Activated CD8-positive, alpha-beta memory T cell treated with anti-CD3 and anti-CD28 coated beads, Interleukin-2, amount 10 ng/mL, durations not matched to agents 7 days and 5 days (primary cell): ENCODE measurements around the gene KLF18. TPM values are rescaled to one million over a fixed set of nuclear protein-coding genes. Genes with fewer than 3 reads are reported as not detected.

ENCODE experiments used
- ATAC-seq: fragments of 150-1000 bp; cut with Tn5 transposase; one replicate; pipeline ENCODE4 v1.10.0; 2021; ENCODE audit warnings: moderate library complexity
- CTCF ChIA-PET: fragments of 350-600 bp; sonication (Branson Sonifier 250); formaldehyde crosslinking; loops from one replicate; lab custom pipeline; 2021; ENCODE audit warnings: antibody characterized with exemption; lab: Charles Lee
- DNase-seq: peaks from one replicate; pipeline ENCODE4 v3.0.0-alpha.2; 2020
- H3K27ac Mint-ChIP-seq: one replicate; pipeline ENCODE4 v1.8.0; 2021; ENCODE audit warnings: mild to moderate bottlenecking, mixed read lengths
- H3K27me3 Mint-ChIP-seq: one replicate; pipeline ENCODE4 v1.8.0; 2021; ENCODE audit warnings: mixed read lengths
- H3K36me3 Mint-ChIP-seq: one replicate; pipeline ENCODE4 v1.8.0; 2021; ENCODE audit warnings: mild to moderate bottlenecking, mixed read lengths
- H3K4me1 Mint-ChIP-seq: one replicate; pipeline ENCODE4 v1.8.0; 2021; ENCODE audit warnings: mixed read lengths
- H3K4me3 Mint-ChIP-seq: one replicate; pipeline ENCODE4 v1.8.0; 2021; ENCODE audit warnings: mild to moderate bottlenecking, moderate library complexity, mixed read lengths
- H3K9me3 Mint-ChIP-seq: one replicate; pipeline ENCODE4 v1.8.0; 2022; ENCODE audit warnings: low read depth, mixed read lengths
- total RNA-seq, 2 experiments: library from RNA; stranded (reverse); gene quantifications; one replicate each; pipeline ENCODE4 v1.2.3, GENCODE V29; 2021

Gene KLF18
- total RNA-seq, result not detected

- Mint-ChIP-seq H3K36me3 (no peaks in the 10 kb centered on the region), H3K27me3 (no peaks in the 10 kb centered on the region), H3K27ac (no peak within 1 kb of the TSS), H3K4me1 (no peaks in the 10 kb centered on the region), H3K9me3 (peaks cover 6% of the 10 kb centered on the region), H3K4me3 (no peak within 1 kb of the TSS)
- no peak for ATAC-seq
- CTCF ChIA-PET, result no interaction called here
- DNase-seq, result no peak
These were observed at the start of gene KLF18 for GRCh38 chr1:44141531-44141930. KLF18 (minus strand) TSS chr1:44141631; CDS start chr1:44141631, 0 bp downstream.

DNA sequence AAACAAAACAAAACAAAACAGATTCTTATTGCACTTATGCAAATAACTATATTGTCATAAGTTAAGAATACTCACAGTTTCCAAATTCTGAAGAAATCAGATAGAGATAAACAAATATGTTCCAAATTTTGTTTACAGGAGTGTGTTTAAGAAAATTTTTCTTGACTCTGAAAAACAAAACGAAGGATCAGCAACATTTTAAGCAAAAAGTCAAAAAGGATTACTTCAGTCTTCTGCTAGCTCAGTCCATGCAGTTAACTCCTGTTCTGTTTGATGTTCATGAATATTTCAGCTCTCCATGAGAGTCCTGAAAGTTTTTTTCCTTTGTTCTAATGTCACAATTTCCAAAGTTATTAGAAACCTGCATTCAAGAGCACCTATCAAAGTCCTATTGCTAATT, 33.2 kb upstream of the KLF18 start:
- peaks cover 10% of the 10 kb centered on the region for H3K9me3 Mint-ChIP-seq
- H3K27me3 Mint-ChIP-seq, result peaks cover 17% of the 10 kb centered on the region
- H3K36me3 Mint-ChIP-seq, result peaks cover 6% of the 10 kb centered on the region
- H3K27ac Mint-ChIP-seq, result no peak overlapping the region
- DNase-seq, result no peak
- no peak for ATAC-seq
- no peak overlapping the region for H3K4me3 Mint-ChIP-seq
- CTCF ChIA-PET, result no interaction called here
- no peaks in the 10 kb centered on the region for H3K4me1 Mint-ChIP-seq

GRCh38 chr1:44170281-44170823, 28.9 kb upstream of the KLF18 start:
- Mint-ChIP-seq H3K36me3 (peaks cover 8% of the 10 kb centered on the region), H3K4me1 (peaks cover 9% of the 10 kb centered on the region), H3K27me3 (peaks cover 32% of the 10 kb centered on the region), H3K4me3 (no peak overlapping the region), H3K27ac (no peak overlapping the region), H3K9me3 (peaks cover 16% of the 10 kb centered on the region)
- CTCF ChIA-PET, result interaction anchor here (1.4 kb wide), 1 partner anchor 34 kb away, joined by 3 read pairs; no protein-coding TSS in a partner anchor
- ATAC-seq (no peak), DNase-seq (no peak)

DNA sequence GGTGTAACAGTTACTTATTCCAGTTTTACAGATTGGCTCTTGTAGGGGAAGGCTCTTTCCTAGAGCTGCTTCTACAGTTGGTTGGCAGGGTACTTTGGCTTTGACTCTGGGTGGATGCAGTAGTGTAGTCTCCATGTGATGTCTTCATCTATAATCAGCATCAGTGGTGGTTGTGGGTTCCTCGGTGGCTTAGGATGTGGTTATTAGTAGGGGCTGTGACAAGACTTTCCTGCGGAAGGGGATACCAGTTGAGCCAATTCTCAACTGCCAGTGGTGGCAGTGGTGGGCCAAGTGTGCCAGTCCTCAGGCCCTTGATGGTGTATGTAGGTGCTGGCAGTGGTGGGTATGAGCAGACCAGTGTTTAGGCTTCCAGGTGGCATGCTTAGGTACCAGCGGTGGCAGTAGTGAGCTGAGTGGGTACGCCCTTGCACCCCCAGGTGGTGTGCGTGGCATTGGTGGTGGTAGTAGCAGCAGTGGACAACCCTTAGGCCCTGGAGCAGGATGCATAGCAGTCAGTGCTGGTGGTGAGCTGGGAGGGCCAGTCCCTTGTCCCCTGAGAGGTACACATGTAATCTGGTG, 27.2 kb upstream of the KLF18 start:
- Mint-ChIP-seq H3K27me3 (peaks cover 27% of the 10 kb centered on the region), H3K27ac (no peak overlapping the region), H3K4me1 (peaks cover 9% of the 10 kb centered on the region), H3K4me3 (no peak overlapping the region), H3K36me3 (peaks cover 4% of the 10 kb centered on the region), H3K9me3 (peaks cover 12% of the 10 kb centered on the region)
- DNase-seq, result peak; percentile 78
- CTCF ChIA-PET, result no interaction called here
- peak; percentile 45 for ATAC-seq

DNA sequence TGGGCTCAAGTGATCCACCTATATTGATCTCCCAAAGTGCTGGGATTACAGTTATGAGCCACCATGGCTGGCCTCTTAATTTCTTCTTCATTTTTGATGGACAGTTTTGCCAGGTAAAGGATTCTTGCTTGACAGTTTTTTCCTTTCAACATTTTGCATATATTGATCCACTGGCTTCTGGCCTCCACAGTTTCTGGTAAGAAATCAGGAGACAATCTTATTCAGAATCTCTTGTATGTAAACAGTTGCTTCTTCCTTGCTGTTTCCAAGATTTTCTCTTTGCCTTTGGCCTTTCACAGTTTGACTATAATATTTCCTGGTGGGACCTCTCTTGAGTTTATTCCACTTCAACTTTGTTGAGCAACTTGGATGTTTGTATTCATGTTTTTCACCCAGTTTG, 20.1 kb upstream of the KLF18 start:
- DNase-seq (no peak), ATAC-seq (no peak)
- Mint-ChIP-seq H3K4me3 (no peak overlapping the region), H3K36me3 (no peaks in the 10 kb centered on the region), H3K4me1 (no peaks in the 10 kb centered on the region), H3K9me3 (no peaks in the 10 kb centered on the region), H3K27me3 (peaks cover 8% of the 10 kb centered on the region), H3K27ac (no peak overlapping the region)
- CTCF ChIA-PET, result interaction anchor here (0.8 kb wide), 1 partner anchor 77 kb away, joined by 3 read pairs; no protein-coding TSS in a partner anchor

DNA sequence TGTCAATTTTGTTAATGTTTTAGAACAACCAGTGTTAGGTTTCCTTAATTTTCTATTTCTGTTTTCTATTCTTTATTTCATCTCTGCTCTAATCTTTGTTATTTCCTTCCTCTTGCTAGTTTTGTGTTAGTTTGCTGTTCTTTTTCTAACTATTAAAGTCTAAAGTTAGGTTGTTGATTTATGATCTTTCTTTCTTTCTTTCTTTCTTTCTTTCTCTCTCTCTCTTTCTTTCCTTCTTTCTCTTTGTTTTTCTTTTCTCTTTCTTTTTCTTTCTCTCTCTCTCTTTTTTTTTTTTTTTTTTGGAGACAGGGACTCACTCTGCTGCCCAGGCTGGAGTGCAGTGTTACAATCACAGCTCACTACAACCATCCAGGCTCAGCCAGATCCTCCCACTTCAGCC, 17.4 kb upstream of the KLF18 start:
- DNase-seq, result no peak
- CTCF ChIA-PET, result no interaction called here
- H3K27me3 Mint-ChIP-seq, result peaks cover 8% of the 10 kb centered on the region
- H3K36me3 Mint-ChIP-seq, result no peaks in the 10 kb centered on the region
- H3K4me3 Mint-ChIP-seq, result no peak overlapping the region
- no peak overlapping the region for H3K27ac Mint-ChIP-seq
- H3K4me1 Mint-ChIP-seq, result no peaks in the 10 kb centered on the region
- no peak for ATAC-seq
- H3K9me3 Mint-ChIP-seq, result no peaks in the 10 kb centered on the region

DNA sequence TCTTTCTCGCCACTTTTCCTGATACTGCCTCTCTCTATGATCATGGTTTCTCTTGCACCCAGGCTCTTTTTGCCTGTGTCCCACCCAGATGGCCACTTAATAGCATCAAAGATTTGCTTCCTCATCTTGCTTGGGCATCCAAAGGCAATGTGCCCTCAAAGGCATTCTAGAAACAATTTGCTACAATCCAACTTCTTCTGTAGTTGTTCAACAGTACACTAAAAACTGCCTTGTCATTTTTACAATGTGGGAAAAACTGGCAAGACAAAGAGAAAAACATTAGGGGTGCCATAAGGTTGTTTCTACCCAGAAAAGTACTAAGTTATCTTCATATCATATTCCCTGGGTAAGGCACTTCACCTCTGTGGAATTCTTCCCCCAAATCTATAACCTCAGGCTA, 16.5 kb upstream of the KLF18 start:
- H3K4me1 Mint-ChIP-seq, result no peaks in the 10 kb centered on the region
- DNase-seq (no peak), ATAC-seq (no peak)
- CTCF ChIA-PET, result no interaction called here
- no peak overlapping the region for H3K4me3 Mint-ChIP-seq
- H3K27me3 Mint-ChIP-seq, result peaks cover 8% of the 10 kb centered on the region
- no peak overlapping the region for H3K27ac Mint-ChIP-seq
- no peaks in the 10 kb centered on the region for H3K9me3 Mint-ChIP-seq
- no peaks in the 10 kb centered on the region for H3K36me3 Mint-ChIP-seq

GRCh38 chr1:44154049-44154448, 12.6 kb upstream of the KLF18 start:
- CTCF ChIA-PET, result no interaction called here
- no peak for DNase-seq
- Mint-ChIP-seq H3K27ac (no peak overlapping the region), H3K4me1 (no peaks in the 10 kb centered on the region), H3K4me3 (no peak overlapping the region), H3K9me3 (no peaks in the 10 kb centered on the region), H3K27me3 (peaks cover 30% of the 10 kb centered on the region), H3K36me3 (no peaks in the 10 kb centered on the region)
- ATAC-seq, result no peak

- no peak for DNase-seq
- ATAC-seq, result no peak
- Mint-ChIP-seq H3K9me3 (no peaks in the 10 kb centered on the region), H3K36me3 (no peaks in the 10 kb centered on the region), H3K27ac (no peak overlapping the region), H3K4me1 (no peaks in the 10 kb centered on the region), H3K4me3 (no peak overlapping the region), H3K27me3 (peaks cover 30% of the 10 kb centered on the region)
- CTCF ChIA-PET, result no interaction called here
These were observed 11.3 kb upstream of the KLF18 start for GRCh38 chr1:44152692-44153091.

DNA sequence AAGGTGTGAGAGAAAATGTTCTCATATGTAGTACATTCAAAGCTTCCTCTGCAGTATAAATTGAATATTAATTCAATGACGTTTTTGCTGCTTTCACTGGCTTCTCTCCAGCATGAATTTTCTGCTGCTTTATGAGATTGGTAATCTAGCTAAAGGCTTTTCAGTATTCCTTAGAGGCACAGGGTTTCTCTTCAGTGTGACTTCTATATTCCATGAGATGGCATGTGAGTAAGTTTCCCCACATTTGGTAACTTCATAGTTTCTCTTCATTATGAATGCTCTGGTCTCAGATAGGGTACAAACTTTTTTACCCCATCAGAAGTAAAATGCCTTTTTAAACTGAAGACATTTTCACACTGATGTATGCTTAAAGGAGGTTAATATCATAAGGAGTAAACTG, 10.4 kb upstream of the KLF18 start:
- Mint-ChIP-seq H3K9me3 (no peaks in the 10 kb centered on the region), H3K36me3 (no peaks in the 10 kb centered on the region), H3K4me3 (no peak overlapping the region), H3K27me3 (peaks cover 30% of the 10 kb centered on the region), H3K4me1 (no peaks in the 10 kb centered on the region), H3K27ac (no peak overlapping the region)
- ATAC-seq (no peak), DNase-seq (no peak)
- CTCF ChIA-PET, result no interaction called here

DNA sequence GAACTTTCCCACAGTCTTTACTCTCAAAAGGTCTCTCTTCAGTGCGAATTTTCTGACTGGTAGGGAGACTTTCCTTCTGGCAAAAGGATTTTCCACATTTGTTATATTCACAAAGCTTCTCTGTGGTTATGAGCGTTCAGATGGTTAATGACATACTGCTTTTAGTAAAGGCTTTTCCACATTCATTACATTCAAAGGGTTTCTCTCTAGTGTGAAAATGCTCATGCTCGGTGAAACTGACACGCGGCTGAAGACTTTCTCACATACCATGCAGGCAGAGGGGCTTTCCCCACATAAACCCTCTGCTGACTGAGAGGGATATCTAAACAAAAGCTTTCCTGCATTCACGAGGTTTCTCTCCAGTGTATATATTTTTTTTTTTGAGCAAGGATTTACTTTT, 9.9 kb upstream of the KLF18 start:
- no peaks in the 10 kb centered on the region for H3K4me1 Mint-ChIP-seq
- no peak overlapping the region for H3K4me3 Mint-ChIP-seq
- peaks cover 4% of the 10 kb centered on the region for H3K9me3 Mint-ChIP-seq
- no peaks in the 10 kb centered on the region for H3K36me3 Mint-ChIP-seq
- DNase-seq (no peak), ATAC-seq (no peak)
- CTCF ChIA-PET, result no interaction called here
- no peak overlapping the region for H3K27ac Mint-ChIP-seq
- H3K27me3 Mint-ChIP-seq, result peaks cover 30% of the 10 kb centered on the region

DNA sequence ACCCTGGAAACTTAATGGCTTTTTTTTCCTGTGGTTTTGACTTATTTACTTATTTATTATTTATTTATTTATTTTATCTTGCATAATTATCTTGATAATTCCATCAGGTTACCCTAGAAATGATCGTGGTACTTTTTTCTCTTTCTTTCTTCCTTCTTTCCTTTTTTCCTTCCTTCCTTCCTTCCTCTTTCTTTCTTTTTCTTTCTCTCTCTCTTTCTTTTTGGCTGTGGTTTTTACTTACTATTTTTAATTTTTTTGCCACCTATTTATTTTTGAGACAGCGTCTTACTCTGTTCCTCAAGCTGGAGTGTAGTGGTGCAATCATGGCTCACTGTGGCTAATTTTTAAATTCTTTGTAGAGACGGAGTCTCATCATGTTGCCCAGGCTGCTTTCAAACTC, 6.2 kb upstream of the KLF18 start:
- Mint-ChIP-seq H3K27ac (no peak overlapping the region), H3K9me3 (peaks cover 9% of the 10 kb centered on the region), H3K4me3 (no peak overlapping the region), H3K36me3 (no peaks in the 10 kb centered on the region), H3K27me3 (peaks cover 29% of the 10 kb centered on the region), H3K4me1 (no peaks in the 10 kb centered on the region)
- no peak for DNase-seq
- CTCF ChIA-PET, result no interaction called here
- no peak for ATAC-seq

GRCh38 chr1:44146536-44147361, 5.3 kb upstream of the KLF18 start:
- H3K27me3 Mint-ChIP-seq, result peaks cover 20% of the 10 kb centered on the region
- H3K4me1 Mint-ChIP-seq, result no peaks in the 10 kb centered on the region
- CTCF ChIA-PET, result no interaction called here
- H3K9me3 Mint-ChIP-seq, result peaks cover 9% of the 10 kb centered on the region
- no peak overlapping the region for H3K27ac Mint-ChIP-seq
- no peaks in the 10 kb centered on the region for H3K36me3 Mint-ChIP-seq
- no peak for DNase-seq
- ATAC-seq, result no peak
- H3K4me3 Mint-ChIP-seq, result no peak overlapping the region
